ENCODE measurements around the gene RGS6.

RGS6 gene

GRCh38 chr14:72607386-72608130 is 675.3 kb downstream of the RGS6 start:
- no peaks in the 10 kb centered on the region for H3K79me2 ChIP-seq (ENCODE audit: insufficient read depth, low read length)
- H3K4me1 ChIP-seq (ENCODE audit: insufficient read depth, low read length, severe bottlenecking), result no peaks in the 10 kb centered on the region
- H2AFZ ChIP-seq (ENCODE audit: low read length), result no peak overlapping the region
- TF ChIP-seq, protein P1, sequence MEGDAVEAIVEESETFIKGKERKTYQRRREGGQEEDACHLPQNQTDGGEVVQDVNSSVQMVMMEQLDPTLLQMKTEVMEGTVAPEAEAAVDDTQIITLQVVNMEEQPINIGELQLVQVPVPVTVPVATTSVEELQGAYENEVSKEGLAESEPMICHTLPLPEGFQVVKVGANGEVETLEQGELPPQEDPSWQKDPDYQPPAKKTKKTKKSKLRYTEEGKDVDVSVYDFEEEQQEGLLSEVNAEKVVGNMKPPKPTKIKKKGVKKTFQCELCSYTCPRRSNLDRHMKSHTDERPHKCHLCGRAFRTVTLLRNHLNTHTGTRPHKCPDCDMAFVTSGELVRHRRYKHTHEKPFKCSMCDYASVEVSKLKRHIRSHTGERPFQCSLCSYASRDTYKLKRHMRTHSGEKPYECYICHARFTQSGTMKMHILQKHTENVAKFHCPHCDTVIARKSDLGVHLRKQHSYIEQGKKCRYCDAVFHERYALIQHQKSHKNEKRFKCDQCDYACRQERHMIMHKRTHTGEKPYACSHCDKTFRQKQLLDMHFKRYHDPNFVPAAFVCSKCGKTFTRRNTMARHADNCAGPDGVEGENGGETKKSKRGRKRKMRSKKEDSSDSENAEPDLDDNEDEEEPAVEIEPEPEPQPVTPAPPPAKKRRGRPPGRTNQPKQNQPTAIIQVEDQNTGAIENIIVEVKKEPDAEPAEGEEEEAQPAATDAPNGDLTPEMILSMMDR (IDR thresholded peaks at IDR 0.05; ENCODE audit: low read length), result no peak
- no peak for TF ChIP-seq EZH2 (IDR thresholded peaks at IDR 0.05; ENCODE audit: borderline replicate concordance, low read length)
- H3K9me3 ChIP-seq (ENCODE audit: low read length), result no peaks in the 10 kb centered on the region
- peaks cover 12% of the 10 kb centered on the region; the same call in 1 of the 2 replicates for H3K27me3 ChIP-seq (ENCODE audit: insufficient read depth, low read length)
- no peaks in the 10 kb centered on the region for H3F3A ChIP-seq (ENCODE audit: insufficient read depth, low read length)
- no peak overlapping the region for H3K9ac ChIP-seq (ENCODE audit: low read length)
- no peaks in the 10 kb centered on the region for H4K20me1 ChIP-seq (ENCODE audit: insufficient read depth, low read length)
- no peaks in the 10 kb centered on the region for H3K9me2 ChIP-seq (ENCODE audit: low read depth, low read length)
- H3K4me3 ChIP-seq (ENCODE audit: low read depth, low read length, poor library complexity, severe bottlenecking), result no peak overlapping the region
- no peaks in the 10 kb centered on the region for H3K36me3 ChIP-seq (ENCODE audit: insufficient read depth, low read length)
- H3K4me2 ChIP-seq (ENCODE audit: low read length), result no peak overlapping the region
- H3K27ac ChIP-seq (ENCODE audit: low read depth, low read length, poor library complexity, severe bottlenecking), result no peak overlapping the region

DNA sequence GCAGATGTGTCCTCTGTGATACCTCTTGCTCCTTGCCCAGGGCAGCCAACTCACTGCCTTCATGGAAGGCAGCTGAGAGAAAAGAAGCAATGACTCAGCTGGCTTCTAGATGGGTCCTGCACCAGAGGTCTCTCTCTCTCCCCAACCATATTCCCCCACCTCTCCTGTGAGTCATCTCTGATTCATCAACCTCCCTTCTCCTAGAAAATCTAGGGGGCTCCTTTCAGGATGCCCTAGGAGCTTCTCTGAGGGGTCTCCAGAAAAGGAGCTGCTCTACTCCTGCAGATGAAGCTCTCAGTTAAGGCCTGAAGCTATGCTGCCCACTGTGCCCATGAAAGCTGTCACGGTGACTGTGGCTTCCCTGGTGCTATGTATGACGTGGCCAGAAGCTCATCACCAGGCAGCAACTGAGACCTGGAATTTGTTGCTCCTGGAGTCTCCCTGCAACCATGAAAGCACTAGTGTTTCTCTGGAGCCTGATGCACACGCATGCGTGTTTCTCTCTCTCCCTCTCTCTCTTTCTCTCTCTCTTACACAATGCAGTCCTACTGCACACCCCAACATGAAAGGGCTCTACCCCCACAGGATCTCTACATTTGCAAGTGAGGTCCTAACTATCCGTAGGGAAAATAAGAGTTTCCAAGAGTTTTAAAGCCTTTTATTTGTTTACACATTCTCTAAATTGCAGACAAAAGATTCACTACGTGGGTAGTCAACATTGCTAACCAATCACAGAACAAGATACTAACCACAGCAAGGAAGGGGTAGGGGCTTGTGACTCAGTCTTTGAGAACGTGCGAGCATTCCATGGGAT is 676.4 kb downstream of the RGS6 start:
- H2AFZ ChIP-seq (ENCODE audit: low read length), result no peak overlapping the region
- H3K4me3 ChIP-seq (ENCODE audit: low read depth, low read length, poor library complexity, severe bottlenecking), result no peak overlapping the region
- no peaks in the 10 kb centered on the region for H3K36me3 ChIP-seq (ENCODE audit: insufficient read depth, low read length)
- H3K9me3 ChIP-seq (ENCODE audit: low read length), result no peaks in the 10 kb centered on the region
- no peak overlapping the region for H3K27ac ChIP-seq (ENCODE audit: low read depth, low read length, poor library complexity, severe bottlenecking)
- no peaks in the 10 kb centered on the region for H3F3A ChIP-seq (ENCODE audit: insufficient read depth, low read length)
- H3K4me1 ChIP-seq (ENCODE audit: insufficient read depth, low read length, severe bottlenecking), result no peaks in the 10 kb centered on the region
- H3K79me2 ChIP-seq (ENCODE audit: insufficient read depth, low read length), result no peaks in the 10 kb centered on the region
- H3K27me3 ChIP-seq (ENCODE audit: insufficient read depth, low read length), result peaks cover 12% of the 10 kb centered on the region; the same call in 1 of the 2 replicates
- no peaks in the 10 kb centered on the region for H4K20me1 ChIP-seq (ENCODE audit: insufficient read depth, low read length)
- H3K4me2 ChIP-seq (ENCODE audit: low read length), result no peak overlapping the region
- H3K9me2 ChIP-seq (ENCODE audit: low read depth, low read length), result no peaks in the 10 kb centered on the region
- TF ChIP-seq, protein P1 (IDR thresholded peaks at IDR 0.05; ENCODE audit: low read length), result no peak
- TF ChIP-seq EZH2 (IDR thresholded peaks at IDR 0.05; ENCODE audit: borderline replicate concordance, low read length), result no peak
- no peak overlapping the region for H3K9ac ChIP-seq (ENCODE audit: low read length)

DNA sequence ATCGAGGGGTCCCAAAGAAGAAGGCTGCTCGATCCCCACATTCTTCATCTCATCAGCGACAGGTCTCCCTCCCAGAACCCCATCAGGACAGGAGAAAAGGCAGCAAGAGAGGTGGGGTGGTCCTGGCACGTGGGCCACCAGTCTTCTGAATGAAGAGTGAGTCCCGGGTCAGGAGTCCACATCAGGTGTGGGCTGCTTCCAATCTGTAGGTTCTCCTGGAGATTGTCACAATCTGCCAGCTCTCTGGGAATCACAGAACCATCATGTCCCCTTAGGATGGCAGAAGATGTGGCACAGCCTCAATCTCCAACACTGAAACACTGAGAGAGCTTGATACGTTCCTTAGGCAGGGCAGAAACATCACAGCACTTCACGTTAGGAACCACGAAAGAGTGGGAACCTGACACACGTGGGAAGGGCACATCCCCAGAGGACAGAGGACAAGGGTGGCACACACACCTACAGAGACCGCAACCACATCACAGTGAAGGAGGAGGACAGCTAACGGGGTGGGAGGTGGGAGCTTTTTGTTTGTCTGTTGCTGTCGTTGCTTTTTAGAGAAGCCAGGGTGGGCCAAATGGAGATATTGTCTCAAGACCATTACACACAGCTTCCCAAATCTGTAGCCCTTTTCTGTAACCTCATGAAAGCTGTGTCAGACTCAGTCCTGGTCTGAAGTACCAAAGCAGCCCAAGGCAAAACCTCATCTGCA is 677.1 kb downstream of the RGS6 start:
- Histone ChIP-seq H3K79me2 (ENCODE audit: insufficient read depth, low read length) (no peaks in the 10 kb centered on the region), H3K36me3 (ENCODE audit: insufficient read depth, low read length) (no peaks in the 10 kb centered on the region), H3K27me3 (ENCODE audit: insufficient read depth, low read length) (peaks cover 11% of the 10 kb centered on the region; the same call in 1 of the 2 replicates), H3F3A (ENCODE audit: insufficient read depth, low read length) (no peaks in the 10 kb centered on the region), H3K27ac (ENCODE audit: low read depth, low read length, poor library complexity, severe bottlenecking) (no peak overlapping the region), H3K9ac (ENCODE audit: low read length) (no peak overlapping the region), H3K4me3 (ENCODE audit: low read depth, low read length, poor library complexity, severe bottlenecking) (no peak overlapping the region), H4K20me1 (ENCODE audit: insufficient read depth, low read length) (no peaks in the 10 kb centered on the region), H3K4me1 (ENCODE audit: insufficient read depth, low read length, severe bottlenecking) (no peaks in the 10 kb centered on the region), H3K9me3 (ENCODE audit: low read length) (no peaks in the 10 kb centered on the region), H3K9me2 (ENCODE audit: low read depth, low read length) (no peaks in the 10 kb centered on the region), H3K4me2 (ENCODE audit: low read length) (no peak overlapping the region), H2AFZ (ENCODE audit: low read length) (no peak overlapping the region)
- no peak for TF ChIP-seq EZH2 (IDR thresholded peaks at IDR 0.05; ENCODE audit: borderline replicate concordance, low read length)

All from OCI-LY1 (cell line).